H1 (cell line): ENCODE measurements around the gene ZPBP2. TPM values are rescaled to one million over a fixed set of nuclear protein-coding genes. Genes with fewer than 3 reads are reported as not detected.

Source experiments
- CTCF ChIA-PET: fragments of 300-600 bp; sonication (Branson Sonifier 250); formaldehyde crosslinking; loops from one replicate; lab custom pipeline; 2021; ENCODE audit not compliant: partially characterized antibody; lab: Charles Lee
- POLR2A ChIA-PET: fragments of 300-600 bp; sonication (Branson Sonifier 250); formaldehyde crosslinking; loops from one replicate; lab custom pipeline; 2021; ENCODE audit warnings: inconsistent platforms; ENCODE audit not compliant: partially characterized antibody; lab: Charles Lee
- DNase-seq, 2 experiments: peaks; one replicate each; pipeline versions ENCODE4 v3.0.0 to v3.0.0-alpha.2; 2010 to 2022; ENCODE audit warnings: low spot score in 2 of 2, low read depth in 1 of 2, mixed read lengths in 1 of 2
- FAIRE-seq: peaks from 2 replicates; lab custom pipeline; 2011; peaks lifted over from hg19 to GRCh38; lab: Jason Lieb, UNC
- H2AFZ ChIP-seq: 2 replicates; pipeline ENCODE4 v1.8.1; 2012; ENCODE audit warnings: low read length, inconsistent platforms
- H2AK5ac ChIP-seq: 2 replicates; pipeline ENCODE4 v1.6.1; 2013; ENCODE audit warnings: low read depth, low read length
- H2BK120ac ChIP-seq: replicated peaks from 2 replicates; pipeline ENCODE3; 2013; ENCODE audit warnings: low read depth, low read length, inconsistent platforms
- H2BK12ac ChIP-seq: 2 replicates; pipeline ENCODE4 v1.6.1; 2013; ENCODE audit warnings: low read depth, low read length
- H2BK15ac ChIP-seq: 2 replicates; pipeline ENCODE4 v1.6.1; 2013; ENCODE audit warnings: low read length
- H2BK20ac ChIP-seq: 2 replicates; pipeline ENCODE4 v1.6.1; 2013; ENCODE audit warnings: low read length
- H2BK5ac ChIP-seq: 2 replicates; pipeline ENCODE4 v1.6.1; 2013; ENCODE audit warnings: low read depth, low read length
- H3K14ac ChIP-seq: 2 replicates; pipeline ENCODE4 v1.6.1; 2013; ENCODE audit warnings: inconsistent platforms; ENCODE audit not compliant: insufficient read length
- H3K18ac ChIP-seq: 2 replicates; pipeline ENCODE4 v1.6.1; 2013; ENCODE audit warnings: low read length; ENCODE audit errors: extremely low read depth
- H3K23ac ChIP-seq: 2 replicates; pipeline ENCODE4 v1.6.1; 2013; ENCODE audit warnings: inconsistent platforms; ENCODE audit not compliant: insufficient read length
- H3K23me2 ChIP-seq: 2 replicates; pipeline ENCODE4 v1.6.1; 2013; ENCODE audit warnings: low read depth, low read length
- H3K27ac ChIP-seq: 2 replicates; pipeline ENCODE4 v1.6.1; 2011; ENCODE audit warnings: low read depth, low read length, inconsistent platforms
- H3K27me3 ChIP-seq, 4 experiments: replicated peaks in 1 of 4; 1 replicate in 1 of 4; 2 replicates in 3 of 4; pipeline versions ENCODE4 v1.6.1 to v1.8.1; 2011 to 2013; ENCODE audit warnings: low read length in 3 of 4, mild to moderate bottlenecking in 3 of 4, inconsistent platforms in 2 of 4, mixed read lengths in 2 of 4, moderate library complexity in 1 of 4; ENCODE audit not compliant: control insufficient read depth in 3 of 4, insufficient read depth in 3 of 4; ENCODE audit errors: extremely low read depth in 1 of 4
- H3K36me3 ChIP-seq, 4 experiments: 2 replicates each; pipeline versions ENCODE4 v1.6.1 to v1.8.1; 2011 to 2013; ENCODE audit warnings: mild to moderate bottlenecking in 4 of 4, low read length in 3 of 4, moderate library complexity in 2 of 4, control low read depth in 1 of 4, inconsistent platforms in 1 of 4; ENCODE audit not compliant: insufficient read depth in 4 of 4, control insufficient read depth in 2 of 4
- H3K4ac ChIP-seq: replicated peaks from 2 replicates; pipeline ENCODE3; 2013; ENCODE audit warnings: low read length, low read depth, mixed read lengths, inconsistent platforms; ENCODE audit not compliant: insufficient read length
- H3K4me1 ChIP-seq, 4 experiments: replicated peaks in 1 of 4; 1 replicate in 1 of 4; 2 replicates in 3 of 4; pipeline versions ENCODE4 v1.6.1 to v1.8.1; 2011 to 2013; ENCODE audit warnings: low read length in 3 of 4, inconsistent platforms in 2 of 4, mixed read lengths in 1 of 4; ENCODE audit not compliant: insufficient read depth in 4 of 4, control insufficient read depth in 3 of 4
- H3K4me2 ChIP-seq, 2 experiments: 2 replicates each; pipeline versions ENCODE4 v1.6.1 to v1.8.1; 2011 to 2013; ENCODE audit warnings: low read depth in 2 of 2, low read length in 2 of 2, control low read depth in 1 of 2, inconsistent platforms in 1 of 2, mild to moderate bottlenecking in 1 of 2; ENCODE audit not compliant: insufficient read depth in 1 of 2
- H3K4me3 ChIP-seq, 4 experiments: fragments of 200-600, 300-600 bp in 1 of 4; sonication (generic), shearing (Covaris generic), sonication (Bioruptor Twin) in 1 of 4; 2 replicates each; pipeline versions ENCODE4 v1.5.1 to v1.8.1; 2011 to 2016; ENCODE audit warnings: low read length in 4 of 4, low read depth in 3 of 4, control low read depth in 2 of 4, inconsistent platforms in 2 of 4, mild to moderate bottlenecking in 2 of 4, mixed read lengths in 1 of 4, moderate library complexity in 1 of 4; ENCODE audit not compliant: insufficient read depth in 2 of 4; ENCODE audit errors: extremely low read depth in 1 of 4
- H3K56ac ChIP-seq: replicated peaks from 2 replicates; pipeline ENCODE3; 2013; ENCODE audit warnings: low read depth, mild to moderate bottlenecking, mixed read lengths, low read length, inconsistent platforms; ENCODE audit not compliant: insufficient read length
- H3K79me1 ChIP-seq: 2 replicates; pipeline ENCODE4 v1.6.1; 2013; ENCODE audit warnings: low read depth, low read length, control low read depth
- H3K79me2 ChIP-seq, 2 experiments: 2 replicates each; pipeline versions ENCODE4 v1.6.1 to v1.8.1; 2012 to 2013; ENCODE audit warnings: low read length in 2 of 2, mild to moderate bottlenecking in 2 of 2, inconsistent platforms in 1 of 2; ENCODE audit not compliant: insufficient read depth in 2 of 2, control insufficient read depth in 1 of 2
- H3K9ac ChIP-seq, 4 experiments: replicated peaks in 1 of 4; 1 replicate in 1 of 4; 2 replicates in 3 of 4; pipeline versions ENCODE4 v1.6.1 to v1.8.1; 2011 to 2013; ENCODE audit warnings: low read depth in 3 of 4, low read length in 3 of 4, control low read depth in 2 of 4, mild to moderate bottlenecking in 2 of 4, moderate library complexity in 2 of 4, inconsistent platforms in 1 of 4; ENCODE audit errors: extremely low read depth in 1 of 4
- H3K9me3 ChIP-seq, 2 experiments: 2 replicates each; pipeline versions ENCODE4 v1.6.1 to v1.8.1; 2012 to 2013; ENCODE audit warnings: mild to moderate bottlenecking in 2 of 2, moderate library complexity in 2 of 2, control low read depth in 1 of 2, inconsistent platforms in 1 of 2, low read depth in 1 of 2, low read length in 1 of 2, mixed read lengths in 1 of 2; ENCODE audit not compliant: insufficient read depth in 2 of 2
- H4K20me1 ChIP-seq, 2 experiments: replicated peaks in 1 of 2; 2 replicates each; pipeline versions ENCODE3 to v1.8.1; 2011 to 2013; ENCODE audit warnings: inconsistent platforms in 2 of 2, low read length in 2 of 2, mild to moderate bottlenecking in 1 of 2; ENCODE audit not compliant: insufficient read depth in 2 of 2, control insufficient read depth in 1 of 2
- H4K5ac ChIP-seq: 2 replicates; pipeline ENCODE4 v1.6.1; 2013; ENCODE audit warnings: low read length, low read depth, mixed read lengths, inconsistent platforms; ENCODE audit not compliant: insufficient read length
- H4K8ac ChIP-seq: 2 replicates; pipeline ENCODE4 v1.8.0; 2013; ENCODE audit warnings: mild to moderate bottlenecking, moderate library complexity, low read length, inconsistent platforms; ENCODE audit not compliant: insufficient read depth; ENCODE audit errors: extremely low read depth
- H4K91ac ChIP-seq: replicated peaks from 2 replicates; pipeline ENCODE3; 2013; ENCODE audit warnings: low read length, mixed read lengths, inconsistent platforms; ENCODE audit not compliant: insufficient read length
- ATF2 ChIP-seq: IDR thresholded peaks from 2 replicates; pipeline ENCODE4 v1.6.1; 2012; ENCODE audit warnings: low read length, inconsistent platforms
- CEBPB ChIP-seq: IDR thresholded peaks from 2 replicates; pipeline ENCODE4 v1.6.1; 2012; ENCODE audit warnings: low read depth, low read length
- CHD1 ChIP-seq: IDR thresholded peaks from 2 replicates; pipeline ENCODE4 v1.6.1; 2012; ENCODE audit warnings: low read depth, low read length, improper control_type of control experiment
- EZH2 ChIP-seq: fragments of 200-600 bp; sonication (generic); IDR thresholded peaks from 2 replicates; pipeline ENCODE4 v1.7.1; 2012; ENCODE audit warnings: low read depth, mild to moderate bottlenecking, moderate library complexity, low read length, inconsistent platforms; ENCODE audit not compliant: severe bottlenecking
- KDM4A ChIP-seq: IDR thresholded peaks from one replicate; pipeline ENCODE4 v1.7.1; 2012; ENCODE audit warnings: low read depth, mild to moderate bottlenecking, moderate library complexity, low read length, inconsistent platforms; ENCODE audit not compliant: severe bottlenecking
- KDM5A ChIP-seq: fragments of 200-600 bp; IDR thresholded peaks from 2 replicates; pipeline ENCODE4 v1.7.1; 2012; ENCODE audit warnings: mild to moderate bottlenecking, low read length, inconsistent platforms, mixed read lengths
- MAFK ChIP-seq: IDR thresholded peaks from 2 replicates; pipeline ENCODE4 v1.6.1; 2012; ENCODE audit warnings: low read depth, mild to moderate bottlenecking, improper control_type of control experiment, low read length
- PHF8 ChIP-seq: fragments of 200-600 bp; sonication (generic); conservative IDR thresholded peaks from 2 replicates; pipeline ENCODE4 v1.7.1; 2012; ENCODE audit warnings: low read depth, mild to moderate bottlenecking, inconsistent platforms, low read length, moderate library complexity
- POU5F1 ChIP-seq: IDR thresholded peaks from 2 replicates; pipeline ENCODE4 v1.6.1; 2011; ENCODE audit warnings: low read depth, mild to moderate bottlenecking, low read length, moderate library complexity
- WGBS, 2 experiments: shearing (Covaris generic) in 1 of 2; methylation state at CpG; one replicate each; pipeline versions ENCODE4 v1.1.6 to v1.1.7; 2013 to 2015; ENCODE audit warnings: low lambda C conversion rate in 2 of 2, mixed read lengths in 2 of 2, inconsistent platforms in 1 of 2, low coverage in 1 of 2, missing lambda C conversion rate in 1 of 2; ENCODE audit not compliant: insufficient replicate concordance in 2 of 2, insufficient coverage in 1 of 2, insufficient read length in 1 of 2; ENCODE audit errors: extremely low coverage in 1 of 2, missing lambda C conversion rate in 1 of 2; 5-methylcytosine and 5-hydroxymethylcytosine counted together
- polyA plus RNA-seq, 7 experiments: library from polyadenylated mRNA; depleted of rRNA in 3 of 7; stranded (reverse) in 5 of 7; unstranded in 2 of 7; fragments of >200 nt in 5 of 7; fragments of 200-250 nt in 2 of 7; gene quantifications; 1 replicate in 5 of 7; 2 replicates in 1 of 7; 4 replicates in 1 of 7; pipeline versions ENCODE4 v1.2.1 to v1.2.3, GENCODE V29; 2011 to 2013; ENCODE audit warnings: missing spikeins in 2 of 7, mixed read lengths in 2 of 7
- total RNA-seq: library from RNA; stranded (reverse); fragmentation: NEBNext Ultra II Directional; extraction: Animal tissue kit (Norgen Biotek cat#: 25700); gene quantifications from 2 replicates; pipeline ENCODE4 v1.2.1, GENCODE V29; 2021

The ZPBP2 gene
- total and polyA plus RNA-seq, 2 of the 8 experiments (the other 6 are each of a cell fraction or from before 2014, with no cell fraction given) = not detected

- H4K91ac ChIP-seq = no peak overlapping the region
- no peaks in the 10 kb centered on the region for H3K79me2 ChIP-seq
- H3K9ac ChIP-seq = no peak overlapping the region
- H3K79me1 ChIP-seq = no peaks in the 10 kb centered on the region
- H3K18ac ChIP-seq = no peak overlapping the region
- no peak overlapping the region for H3K14ac ChIP-seq
- FAIRE-seq = no peak
- no peak overlapping the region for H2BK20ac ChIP-seq
- H3K27ac ChIP-seq = no peak overlapping the region
- no peak overlapping the region for H2BK15ac ChIP-seq
- no peak overlapping the region for H3K23ac ChIP-seq
- H3K56ac ChIP-seq = no peak overlapping the region
- H3K4me2 ChIP-seq = no peak overlapping the region
- H2BK120ac ChIP-seq = no peak overlapping the region
- H2BK5ac ChIP-seq = no peak overlapping the region
- DNase-seq = no peak
- H3K4ac ChIP-seq = no peak overlapping the region
- CTCF ChIA-PET = interaction anchor here (0.6 to 0.9 kb wide), 3 partner anchors 43 to 667 kb away, joined by 3 to 5 read pairs (median 3); no protein-coding TSS in a partner anchor
- no peak overlapping the region for H2AFZ ChIP-seq
- H2AK5ac ChIP-seq = no peak overlapping the region
- 87% methylated on average over 2 of the region's 2 CpGs; no CpG with 5 or more reads in 1 of the 2 experiments for whole genome bisulfite sequencing, 2 experiments
- TF ChIP-seq PHF8 (no peak), KDM4A (no peak), POU5F1 (no peak), CEBPB (no peak), EZH2 (no peak), MAFK (no peak), KDM5A (no peak), ATF2 (no peak), CHD1 (no peak)
- TF ChIP-seq, all 59 proteins: peak for 0
- Histone ChIP-seq H4K5ac (no peak overlapping the region), H2BK12ac (no peak overlapping the region), H3K23me2 (peaks cover 1% of the 10 kb centered on the region; the same call in 1 of the 2 replicates), H3K4me3 (no peak overlapping the region), H3K36me3 (no peaks in the 10 kb centered on the region), H3K27me3 (no peaks in the 10 kb centered on the region), H4K8ac (no peak overlapping the region), H4K20me1 (no peaks in the 10 kb centered on the region), H3K4me1 (no peaks in the 10 kb centered on the region), H3K9me3 (peaks cover 0 to 4% of the 10 kb centered on the region in 2 experiments; a peak in 1 of 4 replicates)
- POLR2A ChIA-PET = interaction anchor here (0.8 kb wide), 1 partner anchor 88 kb away, joined by 5 read pairs; no protein-coding TSS in a partner anchor
Measured at GRCh38 chr17:39831588-39831987, 36.4 kb upstream of the ZPBP2 start.
